Stimulated activated naive CD4-positive, alpha-beta T cell (primary cell): ENCODE results near the gene FUS.
"Not testable (repeated sequence)": the region's sequence is repeated elsewhere in the genome, so short reads cannot be mapped to it uniquely, and the experiment has no call there.

ENCODE experiments used
- DNase-seq, 6 experiments: peaks; one replicate each; lab custom pipeline; 2025; lab: John Stamatoyannopoulos, UW

FUS gene

DNA sequence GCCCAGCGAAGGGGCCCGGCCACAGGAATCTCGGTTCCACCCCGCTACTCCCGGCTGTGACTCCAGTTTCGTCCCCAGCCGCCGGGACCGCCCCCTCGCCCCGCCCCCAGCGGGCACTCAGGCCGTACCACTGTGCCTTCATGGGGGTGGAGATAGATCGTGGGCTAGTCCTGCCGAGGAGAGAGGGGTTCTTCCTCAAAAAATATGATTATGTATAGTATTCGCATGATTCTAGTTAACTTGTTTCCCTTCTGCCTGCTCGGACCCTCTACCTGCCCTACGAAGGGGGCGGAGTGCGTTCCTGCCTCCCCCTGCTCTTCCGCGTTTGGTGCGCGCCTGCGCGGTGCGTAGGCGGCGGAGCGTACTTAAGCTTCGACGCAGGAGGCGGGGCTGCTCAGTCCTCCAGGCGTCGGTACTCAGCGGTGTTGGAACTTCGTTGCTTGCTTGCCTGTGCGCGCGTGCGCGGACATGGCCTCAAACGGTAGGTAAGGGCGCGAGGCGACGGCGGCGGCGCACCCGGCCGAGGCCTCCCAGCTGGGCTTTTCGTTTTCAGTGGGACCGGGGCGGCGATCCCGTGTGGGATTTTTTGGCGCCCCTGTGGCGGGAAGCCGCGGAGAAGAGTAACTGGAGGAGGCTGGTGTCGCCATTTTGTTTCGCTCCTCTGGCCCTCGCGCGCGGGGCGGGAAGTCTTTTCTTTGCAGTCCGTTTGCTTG lies at the start of gene FUS:
TSS of gene FUS (plus strand) at position 393 of the 713 bp plus-strand sequence. CDS start at position 469, 76 bp downstream.
- peak; percentile 86 to 100 (median 94) for DNase-seq

GRCh38 chr16:31130336-31130891 lies 49.5 kb upstream of the FUS start:
- DNase-seq = no peak

- no peak for DNase-seq
Observed at GRCh38 chr16:31130899-31131298, 49.0 kb upstream of the FUS start.

- no peak for DNase-seq
Observed at GRCh38 chr16:31131416-31131815, 48.5 kb upstream of the FUS start.

- no peak for DNase-seq
Observed at GRCh38 chr16:31131841-31132271, 48.1 kb upstream of the FUS start.

DNA sequence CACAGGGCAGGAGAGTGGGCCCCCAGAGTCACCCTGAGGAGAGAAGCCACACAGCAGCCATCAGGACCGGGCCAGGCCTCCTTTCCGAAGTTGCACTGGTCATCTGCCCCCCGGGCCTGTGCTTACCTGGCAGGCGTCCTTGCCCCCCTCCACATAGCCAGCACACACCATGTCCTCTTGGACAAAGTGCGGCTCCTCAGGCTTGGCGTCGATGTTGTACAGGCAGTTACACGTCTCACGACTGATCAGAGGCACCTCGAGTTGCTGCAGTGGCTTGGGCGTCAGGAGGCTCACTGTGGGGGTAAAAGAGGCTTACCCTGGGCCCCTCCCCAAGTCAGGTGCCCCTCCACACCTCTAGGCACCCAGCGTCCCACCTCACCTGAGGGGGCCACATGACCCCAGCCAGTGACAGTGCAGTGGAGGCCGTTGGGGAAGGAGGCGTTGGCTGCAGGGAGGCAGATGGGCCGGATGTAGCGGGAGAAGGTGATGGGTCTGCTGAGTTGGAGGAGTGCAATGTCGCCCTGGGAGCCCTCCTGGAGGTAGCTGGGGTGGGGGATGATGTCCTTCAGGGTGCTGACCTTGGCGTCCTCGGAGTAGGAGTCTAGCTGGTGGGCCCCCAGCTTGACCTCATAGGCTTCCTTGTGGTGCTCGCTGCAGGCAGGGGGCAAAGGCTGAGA lies 47.5 kb upstream of the FUS start:
- no peak for DNase-seq

- DNase-seq = no peak
Observed at GRCh38 chr16:31133046-31133501, 46.9 kb upstream of the FUS start.

GRCh38 chr16:31134091-31134571 lies 45.8 kb upstream of the FUS start:
- DNase-seq = no peak

- DNase-seq = no peak
Observed at GRCh38 chr16:31134625-31135534, 45.1 kb upstream of the FUS start.

DNA sequence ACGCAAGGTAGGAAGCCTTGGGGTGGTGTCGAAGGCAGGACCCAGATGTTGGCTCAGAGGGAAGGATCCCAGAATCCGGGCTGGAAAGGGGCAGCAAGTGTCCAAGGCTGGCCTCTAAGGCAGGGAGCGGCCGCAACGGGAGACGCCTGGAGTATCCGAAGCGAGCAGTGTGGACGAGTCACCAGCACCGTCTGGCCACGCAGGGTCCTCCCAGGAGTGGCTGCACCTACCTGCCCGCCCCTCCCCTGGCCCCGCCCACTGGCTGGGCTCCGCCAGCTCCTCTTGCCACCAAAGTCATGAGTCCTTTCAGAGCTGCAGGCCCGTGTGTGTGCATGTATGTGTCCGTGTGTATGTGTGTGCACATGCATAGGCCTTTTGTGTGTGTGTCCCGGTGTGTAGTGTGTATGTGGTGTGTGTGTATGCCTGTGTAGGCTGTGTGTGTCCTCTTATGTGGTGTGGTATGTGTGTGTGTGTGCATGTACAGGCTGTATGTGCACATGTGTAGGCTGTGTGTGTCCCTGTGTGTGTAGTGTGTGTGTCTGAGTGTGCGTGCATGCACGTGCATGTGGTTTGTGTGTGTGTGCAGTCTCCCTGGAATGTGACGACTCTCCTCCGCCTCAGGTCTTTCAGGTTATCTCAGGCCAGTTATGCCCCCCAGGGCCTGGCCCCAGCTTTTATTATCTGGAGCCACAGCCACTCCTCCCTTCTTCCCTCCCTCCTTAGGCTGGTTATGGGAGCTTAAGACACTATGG lies 44.2 kb upstream of the FUS start, which contains the start of gene PRSS8:
TSS of gene PRSS8 (minus strand) at position 193 of the 752 bp plus-strand sequence. CDS start 229 bp downstream, outside the sequence.
- no peak for DNase-seq

DNA sequence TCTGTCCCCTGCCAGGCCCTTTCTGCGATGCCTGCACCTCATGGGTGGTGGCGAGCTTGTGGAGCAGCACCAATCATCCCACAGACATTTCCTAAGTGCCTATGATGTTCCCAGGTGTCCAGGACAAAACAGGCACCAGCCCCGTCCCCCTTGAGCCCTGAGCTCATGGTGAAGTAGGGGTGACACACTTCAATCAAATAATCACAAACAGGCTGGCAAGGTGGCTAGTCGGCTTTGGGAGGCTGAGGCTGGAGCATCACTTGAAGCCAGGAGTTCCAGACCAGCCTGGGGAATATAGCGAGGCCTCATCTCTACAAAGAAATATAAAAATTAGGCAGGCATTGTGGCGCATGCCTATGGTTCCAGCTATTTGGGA lies 43.7 kb upstream of the FUS start:
- DNase-seq = no peak

DNA sequence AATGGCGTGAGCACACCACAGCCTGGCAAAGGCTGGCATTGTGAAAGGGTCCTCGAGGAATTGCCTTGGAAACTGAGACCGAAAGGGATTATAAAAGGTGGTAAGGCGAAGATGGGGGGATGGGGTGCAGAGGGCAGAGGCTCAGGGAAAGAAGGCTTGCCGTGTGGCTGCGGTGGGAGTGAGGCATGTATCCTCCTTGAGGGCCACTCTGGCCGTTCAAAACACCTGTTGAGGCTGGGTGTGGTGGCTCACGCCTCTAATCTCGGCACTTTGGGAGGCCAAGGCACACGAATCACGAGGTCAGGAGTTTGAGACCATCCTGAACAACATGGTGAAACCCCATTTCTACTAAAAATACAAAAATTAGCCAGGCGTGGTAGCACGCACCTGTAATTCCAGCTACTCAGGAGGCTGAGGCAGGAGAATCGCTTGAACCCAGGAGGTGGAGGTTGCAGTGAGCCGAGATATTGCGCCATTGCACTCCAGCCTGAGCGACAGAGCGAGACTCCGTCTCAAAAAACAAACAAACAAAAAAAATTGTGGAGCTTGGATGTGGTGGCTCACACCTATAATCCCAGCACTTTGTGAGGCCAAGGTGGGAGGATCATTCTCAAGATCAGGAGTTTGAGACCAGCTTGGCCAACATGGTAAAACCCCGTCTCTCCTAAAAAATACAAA lies 43.0 kb upstream of the FUS start:
- DNase-seq = not testable (repeated sequence)

- no peak for DNase-seq
Observed at GRCh38 chr16:31138621-31139578, 41.0 kb upstream of the FUS start.

DNA sequence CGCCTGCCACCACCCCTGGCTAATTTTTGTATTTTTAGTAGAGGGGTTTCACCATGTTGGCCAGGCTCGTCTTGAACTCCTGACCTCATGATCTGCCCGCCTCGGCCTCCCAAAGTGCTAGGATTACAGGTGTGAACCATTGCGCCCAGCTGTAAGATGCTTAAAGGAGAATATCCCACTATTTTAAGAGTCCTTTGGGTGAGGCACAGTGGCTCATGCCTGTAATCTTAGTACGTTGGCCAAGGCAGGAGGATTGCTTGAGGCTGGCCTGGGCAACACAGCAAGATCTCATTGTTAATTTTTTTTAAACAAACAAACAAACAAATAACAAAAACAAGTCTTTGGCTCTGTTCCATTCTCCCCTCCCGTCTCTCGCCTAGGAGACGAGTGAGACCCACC lies 38.9 kb upstream of the FUS start:
- DNase-seq = not testable (repeated sequence)

DNA sequence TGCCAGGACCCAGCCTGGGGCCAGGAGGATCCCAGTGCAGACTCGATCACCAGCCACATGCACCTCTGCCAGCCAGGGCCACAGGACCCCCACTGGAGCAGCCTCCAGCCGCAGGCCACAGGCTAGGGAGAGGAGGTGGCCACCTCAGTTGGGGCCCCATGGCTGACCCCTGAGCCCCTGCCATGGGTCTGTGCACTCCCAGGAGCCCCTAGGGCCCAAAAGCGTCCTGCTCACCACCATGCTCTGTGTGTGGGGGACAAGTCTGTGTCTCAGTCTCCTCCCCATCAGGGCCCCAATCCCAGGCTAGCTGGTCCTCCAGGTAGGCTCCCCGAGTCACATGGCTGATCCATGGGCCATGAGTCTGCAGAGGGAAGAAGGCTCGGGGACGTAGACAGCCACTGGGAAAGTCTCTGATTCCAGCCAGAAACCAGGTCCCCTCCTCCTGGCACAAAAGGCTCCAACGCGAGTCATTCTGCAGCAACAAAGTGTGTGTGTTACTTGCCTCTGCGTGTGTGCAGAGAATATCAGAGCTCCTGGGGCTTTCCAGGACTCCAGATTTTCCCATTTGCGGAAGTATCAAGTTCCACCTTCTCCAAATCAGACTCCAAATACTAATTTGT lies 38.3 kb upstream of the FUS start:
- no peak for DNase-seq

DNA sequence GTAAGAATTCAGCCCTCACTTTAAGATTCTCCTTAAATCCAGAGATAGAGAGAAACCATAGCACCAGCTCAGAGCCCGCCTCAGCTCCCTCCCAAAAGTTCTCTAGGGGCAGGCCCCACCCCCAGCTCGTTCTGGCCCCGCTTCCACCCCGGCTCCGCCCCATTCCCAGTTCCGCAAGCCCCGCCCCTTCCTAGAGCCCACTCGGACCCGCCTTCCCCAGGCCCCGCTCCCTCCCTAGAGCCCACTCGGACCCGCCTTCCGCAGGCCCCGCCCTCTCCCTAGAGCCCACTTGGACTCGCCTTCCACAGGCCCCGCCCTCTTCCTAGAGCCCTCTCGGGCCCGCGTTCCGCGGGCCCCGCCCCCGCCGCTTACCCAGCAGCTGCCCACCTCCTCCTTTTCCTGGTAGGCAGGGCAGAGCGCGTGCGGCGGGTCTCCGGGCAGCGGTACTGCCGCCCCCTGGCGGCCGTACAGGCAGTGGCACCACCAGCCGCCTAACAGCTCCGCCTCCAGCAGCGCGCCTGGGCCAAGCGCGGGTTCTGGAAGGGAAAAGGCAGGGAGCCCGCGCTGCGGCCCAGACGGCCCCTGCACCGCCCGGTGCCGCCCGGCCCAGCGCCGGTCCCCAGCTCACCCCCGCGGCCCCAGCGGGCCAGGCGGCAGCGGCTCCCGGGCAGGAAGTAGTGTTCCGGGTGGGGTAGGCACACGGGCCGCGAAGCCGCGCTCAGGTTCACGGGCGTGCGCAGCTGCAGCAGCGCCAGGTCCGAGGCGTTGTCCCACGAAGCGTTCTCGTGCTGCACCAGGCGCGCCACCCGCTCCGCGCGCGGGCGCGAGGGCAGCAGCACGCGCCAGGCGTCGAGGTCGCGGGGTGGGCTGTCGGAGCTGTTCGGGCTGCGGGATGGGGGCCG lies 37.6 kb upstream of the FUS start:
- DNase-seq = peak; percentile 93 to 98 (median 96)

DNA sequence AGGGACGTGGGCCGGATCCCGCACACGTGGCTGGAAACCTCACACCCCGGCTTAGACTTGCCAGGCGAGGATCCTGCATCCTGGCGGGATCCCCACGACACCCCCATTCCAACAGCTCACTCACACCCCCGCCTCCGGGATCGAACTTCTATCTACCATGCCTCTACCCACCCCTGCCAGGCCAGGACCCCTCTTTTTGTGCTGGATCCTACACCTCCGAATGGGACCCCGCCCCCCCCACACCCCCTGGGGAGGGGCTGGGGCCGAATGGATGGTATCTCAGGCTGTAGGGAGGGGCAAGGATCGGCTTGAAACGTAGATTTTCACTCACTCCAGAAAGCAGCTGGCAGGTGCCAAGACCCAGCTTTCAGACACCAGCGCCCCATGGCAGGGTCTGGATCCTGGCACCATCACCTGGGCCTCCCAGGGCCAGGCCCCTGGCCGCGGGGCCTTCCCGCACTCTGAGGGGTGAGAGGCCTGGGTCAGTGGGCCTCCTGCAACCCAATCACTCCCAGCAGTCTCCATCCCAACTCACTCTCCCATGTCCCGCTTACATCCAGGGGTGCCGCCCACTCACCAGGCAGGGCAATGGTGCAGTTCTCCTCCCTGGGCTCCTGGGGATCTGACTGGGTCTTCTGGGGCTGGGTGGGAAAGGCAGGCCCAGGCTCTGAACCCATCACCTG lies 36.8 kb upstream of the FUS start:
- no peak for DNase-seq
